Fibroblast of lung (primary cell): ENCODE data around the gene INSC. TPM values are rescaled to one million over a fixed set of nuclear protein-coding genes. Genes with fewer than 3 reads are reported as not detected.

ENCODE experiments used
- DNase-seq, 2 donors: peaks; one replicate each; pipeline versions ENCODE4 v3.0.0 to v3.0.0-alpha.2; 2010; ENCODE audit warnings: low read depth in 2 of 2
- H2AFZ ChIP-seq: 2 replicates; pipeline ENCODE4 v1.5.1; 2012; ENCODE audit warnings: low read length, control low read depth, inconsistent platforms
- H3K27ac ChIP-seq: 2 replicates; pipeline ENCODE4 v1.5.1; 2011; ENCODE audit warnings: low read length, control low read depth; ENCODE audit not compliant: insufficient read depth
- H3K27me3 ChIP-seq: 2 replicates; pipeline ENCODE4 v1.5.1; 2011; ENCODE audit warnings: mild to moderate bottlenecking, low read length; ENCODE audit not compliant: control insufficient read depth, insufficient read depth
- H3K36me3 ChIP-seq: 2 replicates; pipeline ENCODE4 v1.5.1; 2011; ENCODE audit warnings: low read length; ENCODE audit not compliant: control insufficient read depth, insufficient read depth
- H3K4me1 ChIP-seq: 2 replicates; pipeline ENCODE4 v1.5.1; 2011; ENCODE audit warnings: low read length; ENCODE audit not compliant: control insufficient read depth, insufficient read depth; ENCODE audit errors: extremely low read depth
- H3K4me2 ChIP-seq: 2 replicates; pipeline ENCODE4 v1.5.1; 2011; ENCODE audit warnings: low read length, control low read depth; ENCODE audit not compliant: insufficient read depth; ENCODE audit errors: extremely low read depth
- H3K4me3 ChIP-seq, 4 experiments: fragments of 200-600 bp in 1 of 4; sonication (generic) in 1 of 4; replicated peaks in 1 of 4; 2 replicates each; pipeline ENCODE4 v1.5.1; 2011 to 2016; ENCODE audit warnings: low read length in 4 of 4, low read depth in 3 of 4, mild to moderate bottlenecking in 3 of 4, control low read depth in 2 of 4, inconsistent platforms in 1 of 4, mixed read lengths in 1 of 4; ENCODE audit not compliant: insufficient read depth in 1 of 4; ENCODE audit errors: control extremely low read depth in 1 of 4
- H3K79me2 ChIP-seq: 2 replicates; pipeline ENCODE4 v1.5.1; 2012; ENCODE audit warnings: mild to moderate bottlenecking, low read length, inconsistent platforms; ENCODE audit not compliant: control insufficient read depth, insufficient read depth
- H3K9ac ChIP-seq: 2 replicates; pipeline ENCODE4 v1.5.1; 2011; ENCODE audit warnings: mild to moderate bottlenecking, low read length, control low read depth; ENCODE audit not compliant: insufficient read depth
- H3K9me3 ChIP-seq: 2 replicates; pipeline ENCODE4 v1.5.1; 2012; ENCODE audit warnings: low read depth, low read length; ENCODE audit not compliant: control insufficient read depth, insufficient read depth
- H4K20me1 ChIP-seq: 2 replicates; pipeline ENCODE4 v1.5.1; 2011; ENCODE audit warnings: low read length; ENCODE audit not compliant: control insufficient read depth, insufficient read depth; ENCODE audit errors: extremely low read depth
- EZH2 ChIP-seq: IDR thresholded peaks from 2 replicates; pipeline ENCODE4 v1.5.1; 2012; ENCODE audit warnings: low read length, control low read depth, mild to moderate bottlenecking; ENCODE audit errors: missing control alignments
- polyA plus RNA-seq, 2 donors: library from polyadenylated mRNA; depleted of rRNA in 1 of 2; stranded (reverse) in 1 of 2; unstranded in 1 of 2; fragments of >200 nt; gene quantifications; 2 replicates each; pipeline ENCODE4 v1.2.1, GENCODE V29; 2011 to 2012; ENCODE audit warnings: missing spikeins in 1 of 2
- total RNA-seq: library from RNA; depleted of rRNA; stranded (reverse); fragments of >200 nt; gene quantifications from 2 replicates; pipeline ENCODE4 v1.2.1, GENCODE V29; 2014
- TF ChIP-seq, protein P1 (sequence below), 2 donors: IDR thresholded peaks in 1 of 2; conservative IDR thresholded peaks in 1 of 2; 1 replicate in 1 of 2; 2 replicates in 1 of 2; pipeline ENCODE4 v1.5.1; 2011 to 2012; ENCODE audit warnings: low read length in 2 of 2, control low read depth in 1 of 2, inconsistent platforms in 1 of 2, low read depth in 1 of 2, mild to moderate bottlenecking in 1 of 2

Gene INSC
- total and polyA plus RNA-seq, 2 donors (not counting 1 experiment from before 2014, with no cell fraction given) = 0.90 to 8.3 TPM

DNA sequence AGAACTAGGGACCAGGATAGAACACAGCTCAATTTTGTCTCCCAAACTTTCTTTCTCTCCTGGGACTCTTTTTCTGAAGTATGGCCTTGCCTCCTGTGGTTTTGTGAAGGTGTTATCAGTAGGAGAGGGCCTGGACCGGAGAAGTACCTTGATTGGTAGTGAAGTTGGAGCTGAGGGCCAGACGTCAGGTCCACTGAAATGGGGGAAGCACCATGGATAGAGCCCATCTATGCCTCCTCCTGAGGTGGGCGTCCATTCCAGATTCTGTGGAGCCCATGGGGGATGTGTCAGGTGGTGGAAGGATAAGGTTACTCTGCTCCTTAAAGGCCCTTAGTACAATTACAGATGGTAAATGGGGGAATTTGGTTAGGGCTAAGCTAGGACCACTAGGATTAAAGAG, 109.7 kb downstream of the INSC start:
- H3K9ac ChIP-seq = no peak overlapping the region
- DNase-seq = no peak
- no peaks in the 10 kb centered on the region for H3K27me3 ChIP-seq
- no peak overlapping the region for H3K27ac ChIP-seq
- H3K36me3 ChIP-seq = no peaks in the 10 kb centered on the region
- no peaks in the 10 kb centered on the region for H3K79me2 ChIP-seq
- no peaks in the 10 kb centered on the region for H4K20me1 ChIP-seq
- no peaks in the 10 kb centered on the region for H3K9me3 ChIP-seq
- no peaks in the 10 kb centered on the region for H3K4me1 ChIP-seq
- no peak overlapping the region for H3K4me2 ChIP-seq
- no peak for TF ChIP-seq EZH2
- TF ChIP-seq, protein P1, sequence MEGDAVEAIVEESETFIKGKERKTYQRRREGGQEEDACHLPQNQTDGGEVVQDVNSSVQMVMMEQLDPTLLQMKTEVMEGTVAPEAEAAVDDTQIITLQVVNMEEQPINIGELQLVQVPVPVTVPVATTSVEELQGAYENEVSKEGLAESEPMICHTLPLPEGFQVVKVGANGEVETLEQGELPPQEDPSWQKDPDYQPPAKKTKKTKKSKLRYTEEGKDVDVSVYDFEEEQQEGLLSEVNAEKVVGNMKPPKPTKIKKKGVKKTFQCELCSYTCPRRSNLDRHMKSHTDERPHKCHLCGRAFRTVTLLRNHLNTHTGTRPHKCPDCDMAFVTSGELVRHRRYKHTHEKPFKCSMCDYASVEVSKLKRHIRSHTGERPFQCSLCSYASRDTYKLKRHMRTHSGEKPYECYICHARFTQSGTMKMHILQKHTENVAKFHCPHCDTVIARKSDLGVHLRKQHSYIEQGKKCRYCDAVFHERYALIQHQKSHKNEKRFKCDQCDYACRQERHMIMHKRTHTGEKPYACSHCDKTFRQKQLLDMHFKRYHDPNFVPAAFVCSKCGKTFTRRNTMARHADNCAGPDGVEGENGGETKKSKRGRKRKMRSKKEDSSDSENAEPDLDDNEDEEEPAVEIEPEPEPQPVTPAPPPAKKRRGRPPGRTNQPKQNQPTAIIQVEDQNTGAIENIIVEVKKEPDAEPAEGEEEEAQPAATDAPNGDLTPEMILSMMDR (conservative IDR thresholded peaks at IDR 0.05 in 1 of 2, IDR thresholded peaks at IDR 0.05 in 1 of 2; ENCODE audit: low read depth in 1 of 2, low read length in 2 of 2) = no peak
- no peak overlapping the region for H3K4me3 ChIP-seq
- H2AFZ ChIP-seq = no peak overlapping the region

DNA sequence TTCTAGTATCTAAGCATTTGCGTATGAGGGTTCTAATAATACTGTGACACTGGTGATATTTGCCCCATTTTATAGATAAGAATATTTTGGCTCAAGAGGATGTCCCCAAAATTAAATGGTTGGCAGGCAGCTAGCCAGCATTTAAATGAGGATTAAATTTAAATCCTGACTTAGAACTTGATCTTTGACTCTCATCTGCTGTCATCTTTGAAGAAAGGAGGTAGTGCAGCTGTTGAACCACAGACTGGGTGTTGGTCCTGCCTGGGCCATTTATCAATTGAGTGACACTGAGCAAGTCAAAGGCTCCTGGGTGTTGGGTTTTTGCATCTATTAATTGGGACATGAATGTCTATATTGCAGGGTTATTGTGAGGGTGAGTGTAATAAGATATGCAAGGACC, 112.3 kb downstream of the INSC start:
- Histone ChIP-seq H2AFZ (no peak overlapping the region), H3K9me3 (no peaks in the 10 kb centered on the region), H3K4me1 (no peaks in the 10 kb centered on the region), H3K9ac (no peak overlapping the region), H4K20me1 (no peaks in the 10 kb centered on the region), H3K79me2 (no peaks in the 10 kb centered on the region), H3K27ac (no peak overlapping the region), H3K4me3 (no peak overlapping the region), H3K27me3 (no peaks in the 10 kb centered on the region), H3K36me3 (no peaks in the 10 kb centered on the region), H3K4me2 (no peak overlapping the region)
- TF ChIP-seq, protein P1 (conservative IDR thresholded peaks at IDR 0.05 in 1 of 2, IDR thresholded peaks at IDR 0.05 in 1 of 2; ENCODE audit: low read depth in 1 of 2, low read length in 2 of 2) = no peak
- no peak for TF ChIP-seq EZH2
- DNase-seq = no peak

DNA sequence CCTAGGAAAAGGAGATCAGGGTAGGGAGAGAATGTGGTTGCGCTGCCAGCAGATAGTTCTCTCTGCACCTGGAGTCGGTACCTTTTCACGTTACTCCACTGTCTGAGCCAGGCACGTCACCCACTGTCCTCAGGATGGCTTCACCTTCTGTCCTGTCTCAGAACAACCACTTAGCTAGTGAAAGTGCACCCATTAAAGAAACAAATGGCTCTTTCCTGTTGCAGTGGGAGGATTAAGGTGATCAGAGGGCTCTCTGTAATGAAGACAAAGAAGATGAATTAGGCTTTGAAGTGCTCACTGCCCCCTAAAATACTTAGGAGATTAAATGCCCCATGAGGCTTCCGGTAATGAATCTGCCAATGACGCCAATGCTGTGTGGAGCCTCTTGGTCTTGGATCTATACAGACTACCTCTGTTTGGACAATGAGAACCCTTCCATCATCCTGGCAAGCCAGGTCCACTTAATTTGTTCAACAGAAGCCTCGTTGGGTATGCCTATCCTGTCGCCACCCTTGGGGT, 113.7 kb downstream of the INSC start:
- Histone ChIP-seq H3K4me1 (no peaks in the 10 kb centered on the region), H4K20me1 (no peaks in the 10 kb centered on the region), H3K79me2 (no peaks in the 10 kb centered on the region), H3K9ac (no peak overlapping the region), H3K36me3 (no peaks in the 10 kb centered on the region), H2AFZ (no peak overlapping the region), H3K27me3 (no peaks in the 10 kb centered on the region), H3K27ac (no peak overlapping the region), H3K9me3 (no peaks in the 10 kb centered on the region), H3K4me3 (no peak overlapping the region), H3K4me2 (no peak overlapping the region)
- no peak for DNase-seq
- TF ChIP-seq, protein P1 (conservative IDR thresholded peaks at IDR 0.05 in 1 of 2, IDR thresholded peaks at IDR 0.05 in 1 of 2; ENCODE audit: low read depth in 1 of 2, low read length in 2 of 2) = no peak
- no peak for TF ChIP-seq EZH2
